C4-2B (cell line): ENCODE data around the gene WDR89.

Experiments used
- H3K27ac ChIP-seq: fragments of 450-650 bp; 2 replicates; pipeline ENCODE4 v1.5.1; 2017
- ZFX ChIP-seq: fragments of 450-650 bp; IDR thresholded peaks from 2 replicates; pipeline ENCODE4 v1.6.1; 2017
- TF ChIP-seq, protein P1 (sequence below): fragments of 450-650 bp; conservative IDR thresholded peaks from 2 replicates; pipeline ENCODE4 v1.5.1; 2017; ENCODE audit warnings: mild to moderate bottlenecking

The WDR89 gene, protein sequence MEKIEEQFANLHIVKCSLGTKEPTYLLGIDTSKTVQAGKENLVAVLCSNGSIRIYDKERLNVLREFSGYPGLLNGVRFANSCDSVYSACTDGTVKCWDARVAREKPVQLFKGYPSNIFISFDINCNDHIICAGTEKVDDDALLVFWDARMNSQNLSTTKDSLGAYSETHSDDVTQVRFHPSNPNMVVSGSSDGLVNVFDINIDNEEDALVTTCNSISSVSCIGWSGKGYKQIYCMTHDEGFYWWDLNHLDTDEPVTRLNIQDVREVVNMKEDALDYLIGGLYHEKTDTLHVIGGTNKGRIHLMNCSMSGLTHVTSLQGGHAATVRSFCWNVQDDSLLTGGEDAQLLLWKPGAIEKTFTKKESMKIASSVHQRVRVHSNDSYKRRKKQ

DNA sequence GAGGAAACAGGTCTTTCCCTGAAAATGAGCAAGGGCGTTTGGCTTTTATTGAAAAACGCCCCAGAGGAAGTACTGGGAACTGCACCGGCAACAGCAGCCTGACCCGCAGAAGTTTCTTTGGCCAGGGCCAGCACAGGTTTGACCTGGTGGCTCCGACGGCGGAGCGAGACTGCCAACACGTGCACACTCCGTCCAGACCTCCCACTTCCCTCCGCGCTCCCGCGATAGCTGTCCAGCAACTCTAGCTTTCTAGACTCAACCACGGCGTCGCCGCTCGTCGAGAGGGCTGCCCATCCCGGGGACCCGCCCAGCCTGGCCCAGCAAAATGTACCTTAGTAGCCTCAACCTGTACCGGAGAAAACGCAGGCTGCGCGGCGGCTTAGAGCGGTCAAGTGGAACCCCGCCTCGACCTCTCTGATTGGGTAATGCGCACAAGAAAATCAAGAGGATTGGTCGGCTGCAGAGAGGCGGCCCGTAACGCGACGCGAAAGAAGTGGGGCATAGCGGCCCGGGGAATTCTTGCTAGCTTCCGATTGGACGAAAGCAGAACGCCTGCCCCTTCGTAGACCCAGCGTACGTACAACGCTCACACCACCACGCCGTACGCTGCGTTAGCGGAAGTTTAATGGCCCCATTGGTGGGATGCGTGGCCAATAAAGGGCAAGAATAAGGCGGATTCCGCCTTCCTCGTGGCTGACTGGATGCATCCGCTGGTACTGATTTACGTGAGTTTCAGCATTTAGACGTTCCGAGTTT, at the start of gene WDR89:
Gene WDR89, minus strand, starts transcription at position 399 of the 756 bp plus-strand sequence. CDS start 41,929 bp downstream, outside the sequence.
- no peak for TF ChIP-seq ZFX
- TF ChIP-seq, protein P1, sequence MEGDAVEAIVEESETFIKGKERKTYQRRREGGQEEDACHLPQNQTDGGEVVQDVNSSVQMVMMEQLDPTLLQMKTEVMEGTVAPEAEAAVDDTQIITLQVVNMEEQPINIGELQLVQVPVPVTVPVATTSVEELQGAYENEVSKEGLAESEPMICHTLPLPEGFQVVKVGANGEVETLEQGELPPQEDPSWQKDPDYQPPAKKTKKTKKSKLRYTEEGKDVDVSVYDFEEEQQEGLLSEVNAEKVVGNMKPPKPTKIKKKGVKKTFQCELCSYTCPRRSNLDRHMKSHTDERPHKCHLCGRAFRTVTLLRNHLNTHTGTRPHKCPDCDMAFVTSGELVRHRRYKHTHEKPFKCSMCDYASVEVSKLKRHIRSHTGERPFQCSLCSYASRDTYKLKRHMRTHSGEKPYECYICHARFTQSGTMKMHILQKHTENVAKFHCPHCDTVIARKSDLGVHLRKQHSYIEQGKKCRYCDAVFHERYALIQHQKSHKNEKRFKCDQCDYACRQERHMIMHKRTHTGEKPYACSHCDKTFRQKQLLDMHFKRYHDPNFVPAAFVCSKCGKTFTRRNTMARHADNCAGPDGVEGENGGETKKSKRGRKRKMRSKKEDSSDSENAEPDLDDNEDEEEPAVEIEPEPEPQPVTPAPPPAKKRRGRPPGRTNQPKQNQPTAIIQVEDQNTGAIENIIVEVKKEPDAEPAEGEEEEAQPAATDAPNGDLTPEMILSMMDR: peak; percentile 89
- peak within 1 kb of the TSS; percentile 79 for H3K27ac ChIP-seq

DNA sequence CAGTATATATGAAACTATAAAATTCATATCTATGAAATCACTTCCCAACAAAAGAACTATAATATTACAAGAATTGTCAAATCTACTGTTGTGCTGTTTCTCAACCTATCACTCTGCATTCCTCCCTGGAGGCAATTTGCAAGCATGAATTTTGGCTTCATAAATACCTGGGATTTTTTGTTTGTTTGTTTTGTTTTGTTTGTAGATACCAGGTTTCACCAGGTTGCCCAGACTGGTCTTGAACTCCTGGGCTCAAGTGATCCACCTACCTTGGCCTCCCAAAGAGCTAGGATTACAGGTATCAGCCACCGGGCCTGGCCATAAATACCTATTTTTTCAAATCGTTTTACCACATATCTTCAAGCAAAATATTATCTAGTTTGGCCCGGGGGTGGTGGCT, 47.5 kb upstream of the WDR89 start:
- no peak for TF ChIP-seq ZFX
- TF ChIP-seq, protein P1: no peak
- H3K27ac ChIP-seq: no peak overlapping the region; the same call in 1 of the 2 replicates

DNA sequence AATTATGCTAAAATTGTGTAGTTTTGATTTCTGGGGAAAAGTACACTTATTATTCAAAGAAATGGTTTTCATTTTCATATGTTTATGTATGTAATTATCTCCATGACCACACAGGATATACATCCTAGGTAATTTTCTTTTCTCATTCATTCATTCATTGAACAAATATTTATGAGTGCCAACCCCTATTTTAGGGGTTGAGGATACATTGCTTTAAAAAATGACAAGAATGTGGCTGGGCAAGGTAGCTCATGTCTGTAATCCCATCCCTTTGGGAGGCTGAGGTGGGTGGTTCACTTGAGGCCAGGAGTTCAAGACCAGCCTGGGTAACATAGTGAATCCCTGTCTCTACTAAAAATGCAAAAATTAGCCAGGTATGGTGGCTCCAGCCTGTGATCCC, 45.3 kb upstream of the WDR89 start:
- TF ChIP-seq, protein P1: no peak
- TF ChIP-seq ZFX: no peak
- no peak overlapping the region for H3K27ac ChIP-seq

DNA sequence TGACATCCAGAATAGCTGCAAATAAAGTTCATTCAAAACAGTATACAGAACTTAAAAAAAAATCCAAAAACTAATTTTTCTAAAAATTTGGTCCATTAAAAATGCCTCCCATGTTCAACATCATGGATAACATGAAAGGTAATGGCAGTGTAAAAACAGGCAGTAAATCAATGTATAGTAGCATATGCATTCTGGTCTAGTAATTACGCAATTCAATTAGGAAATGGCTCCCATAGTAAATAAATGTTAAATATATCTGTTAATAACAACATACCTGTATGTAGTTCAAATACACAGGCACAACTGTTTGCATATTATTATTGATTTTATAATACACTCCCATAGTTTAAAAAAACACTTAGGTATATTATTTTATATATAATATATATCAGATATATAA, 43.7 kb upstream of the WDR89 start:
- no peak overlapping the region for H3K27ac ChIP-seq
- no peak for TF ChIP-seq ZFX
- TF ChIP-seq, protein P1: no peak

DNA sequence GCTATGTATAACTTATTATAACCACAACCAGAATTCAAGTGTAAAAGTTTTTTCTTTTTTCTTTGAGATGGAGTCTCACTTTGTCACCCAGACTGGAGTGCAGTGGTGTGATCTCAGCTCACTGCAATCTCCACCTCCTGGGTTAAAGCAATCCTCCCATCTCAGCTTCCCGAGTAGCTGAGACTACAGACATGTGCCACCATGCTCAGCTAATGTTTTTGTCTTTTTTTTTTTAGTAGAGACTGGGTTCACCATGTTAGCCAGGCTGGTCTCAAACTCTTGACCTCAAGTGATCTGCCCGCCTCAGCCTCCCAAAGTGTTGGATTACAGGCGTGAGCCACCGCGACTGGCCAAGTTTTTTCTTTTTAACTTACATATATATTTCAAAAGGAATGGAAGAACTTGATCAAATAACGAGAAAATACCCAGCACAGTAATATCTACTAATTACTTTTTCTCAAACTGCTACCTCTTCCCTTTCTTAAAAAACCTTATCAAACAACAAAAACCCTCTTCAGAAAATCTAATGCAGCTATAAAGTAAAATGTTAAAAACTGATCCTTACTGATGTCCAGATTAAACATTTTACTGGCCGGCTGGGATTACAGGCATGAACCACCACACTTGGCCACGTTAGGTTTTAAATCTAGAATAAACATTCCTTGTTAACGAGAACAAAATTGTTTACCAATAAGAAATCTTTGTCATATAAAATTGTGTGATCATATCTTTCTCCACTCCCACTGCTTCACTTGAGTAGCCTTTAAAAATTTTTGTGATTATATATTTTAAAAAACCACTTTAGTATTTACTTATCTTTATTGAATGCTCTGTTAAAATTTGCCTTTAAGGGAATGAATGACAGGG, 41.3 kb upstream of the WDR89 start:
- TF ChIP-seq, protein P1: no peak
- no peak for TF ChIP-seq ZFX
- H3K27ac ChIP-seq: peak overlapping the region; percentile 99

DNA sequence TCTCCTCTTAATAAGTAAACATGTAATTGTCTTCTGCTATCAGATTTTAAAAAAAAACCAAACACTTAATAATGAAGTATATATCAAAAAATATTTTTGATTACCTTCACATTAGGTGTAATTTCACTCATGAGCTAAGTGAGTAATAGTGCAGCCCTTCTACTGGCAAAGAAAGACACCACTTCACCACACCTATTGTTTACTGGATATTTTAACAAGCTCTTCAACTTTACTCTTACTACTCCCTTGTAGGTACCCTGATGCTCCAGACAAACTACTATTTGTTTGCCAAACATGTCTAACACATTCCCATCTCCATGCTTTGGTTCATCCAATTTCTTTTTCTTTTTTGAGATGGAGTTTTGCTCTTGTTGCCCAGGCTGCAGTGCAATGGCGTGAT, 36.9 kb upstream of the WDR89 start:
- TF ChIP-seq ZFX: no peak
- TF ChIP-seq, protein P1: no peak
- peak overlapping the region; percentile 87 for H3K27ac ChIP-seq
